GM19438 (cell line): ENCODE results near the gene HRH4.

Experiments used
- ATAC-seq: cut with Tn5 transposase; IDR thresholded peaks from one replicate; pipeline ENCODE4 v1.9.1; 2021; ENCODE audit warnings: low read depth; ENCODE audit not compliant: unreplicated experiment

The HRH4 gene

DNA sequence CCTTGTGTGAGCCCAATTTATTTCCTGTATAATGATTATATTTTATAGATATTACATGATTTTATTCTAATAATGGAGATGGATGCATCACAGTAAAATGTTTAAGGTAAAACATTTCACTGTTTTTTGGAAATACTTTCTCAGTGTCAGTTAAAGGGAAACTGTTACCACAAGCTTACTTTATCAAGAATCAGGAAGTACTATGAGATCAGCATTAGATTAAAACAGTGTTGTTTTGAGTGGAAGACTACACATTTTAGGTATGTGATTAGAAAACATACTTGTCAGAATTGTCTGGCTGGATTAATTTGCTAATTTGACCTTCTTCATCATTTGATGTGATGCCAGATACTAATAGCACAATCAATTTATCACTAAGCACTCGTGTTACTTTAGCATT, at the start of gene HRH4:
TSS of gene HRH4 (plus strand) at position 250 of the 400 bp plus-strand sequence. CDS start at position 342, 92 bp downstream.
- ATAC-seq = no peak

DNA sequence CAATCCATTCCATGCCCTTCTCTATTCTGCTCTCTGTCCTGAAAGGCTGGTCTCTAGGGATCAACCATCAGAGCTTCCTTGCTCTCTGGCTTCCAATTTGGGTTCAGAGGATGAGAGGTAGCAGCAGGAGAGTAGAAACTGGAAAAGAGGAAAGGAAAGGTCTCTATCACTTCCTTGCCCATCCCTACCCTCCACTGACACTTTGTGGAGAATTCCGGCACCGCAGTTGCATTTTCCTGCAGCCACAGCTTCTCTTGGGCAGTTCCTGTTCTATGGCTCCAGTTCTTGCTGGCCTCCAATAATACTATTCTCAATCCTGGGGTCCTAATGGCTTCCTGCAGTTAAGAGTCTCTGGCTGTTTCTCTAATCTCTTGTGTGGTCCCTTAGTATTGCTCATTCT, 47.3 kb upstream of the HRH4 start:
- ATAC-seq = no peak

GRCh38 chr18:24414349-24415003, 46.0 kb upstream of the HRH4 start:
- peak; percentile 54 for ATAC-seq

DNA sequence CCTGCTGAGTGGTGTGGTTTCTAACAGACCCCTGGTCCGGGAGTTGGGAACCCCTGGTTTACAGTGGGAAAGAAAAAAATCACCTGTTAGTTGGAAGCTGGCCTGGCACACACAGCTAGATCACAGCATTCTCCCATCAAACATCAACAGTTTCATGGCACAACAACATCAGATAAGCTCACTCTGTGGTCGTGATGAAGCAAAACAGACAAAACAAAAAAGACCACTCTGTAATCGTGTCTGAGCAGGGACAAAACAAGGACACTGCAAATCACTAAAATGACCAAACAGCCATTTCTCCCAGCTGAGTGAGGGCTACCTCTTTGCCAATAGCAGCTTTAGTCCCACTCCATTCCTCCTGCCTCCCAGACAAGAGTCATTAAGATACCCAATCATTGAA, 43.0 kb upstream of the HRH4 start:
- ATAC-seq = no peak

DNA sequence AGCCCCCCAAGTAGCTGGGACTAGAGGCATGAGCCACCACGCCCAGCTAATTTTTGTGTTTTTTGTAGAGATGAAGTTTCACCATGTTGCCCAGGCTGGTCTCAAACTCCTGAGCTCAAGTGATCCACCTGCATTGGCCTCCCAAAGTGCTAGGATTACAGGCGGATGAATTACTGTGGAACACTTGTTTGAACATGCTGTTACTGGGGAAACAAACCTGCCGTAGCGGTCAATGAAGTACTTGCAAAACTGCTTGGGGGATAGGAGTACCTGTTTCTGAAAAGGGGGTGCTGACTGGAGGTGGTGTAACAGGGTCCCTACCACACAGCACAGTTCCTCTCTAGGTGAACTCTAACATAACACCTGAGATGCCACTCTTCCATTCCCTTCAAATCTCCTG, 39.9 kb upstream of the HRH4 start:
- no peak for ATAC-seq

- no peak for ATAC-seq
These were observed 38.6 kb upstream of the HRH4 start for GRCh38 chr18:24421831-24422230.

GRCh38 chr18:24426073-24426397, 34.4 kb upstream of the HRH4 start:
- ATAC-seq = no peak

- ATAC-seq = peak; percentile 90
These were observed 33.8 kb upstream of the HRH4 start, which contains the start of gene IMPACT for GRCh38 chr18:24426398-24427294. Gene IMPACT (plus strand): TSS chr18:24426670. CDS start chr18:24426757, 87 bp downstream.

DNA sequence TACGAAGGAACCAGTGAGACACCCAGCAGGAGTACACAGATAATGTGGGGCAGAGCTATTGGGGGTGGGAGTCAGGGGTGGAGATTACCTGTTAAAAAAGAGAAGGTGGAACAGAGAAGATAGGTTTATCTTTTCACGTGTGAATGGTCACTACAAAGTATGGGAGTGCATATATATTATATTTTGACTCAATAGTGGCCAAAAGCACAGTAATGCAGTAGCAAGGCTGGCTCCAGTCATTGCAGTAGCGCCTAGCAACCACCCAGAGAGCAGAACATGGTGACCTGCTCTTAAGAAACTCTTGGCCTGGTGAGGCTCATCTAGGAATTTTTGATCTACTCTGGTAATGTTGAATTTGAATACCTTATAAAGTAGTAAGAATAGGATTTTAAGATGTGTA, 33.0 kb upstream of the HRH4 start:
- no peak for ATAC-seq

DNA sequence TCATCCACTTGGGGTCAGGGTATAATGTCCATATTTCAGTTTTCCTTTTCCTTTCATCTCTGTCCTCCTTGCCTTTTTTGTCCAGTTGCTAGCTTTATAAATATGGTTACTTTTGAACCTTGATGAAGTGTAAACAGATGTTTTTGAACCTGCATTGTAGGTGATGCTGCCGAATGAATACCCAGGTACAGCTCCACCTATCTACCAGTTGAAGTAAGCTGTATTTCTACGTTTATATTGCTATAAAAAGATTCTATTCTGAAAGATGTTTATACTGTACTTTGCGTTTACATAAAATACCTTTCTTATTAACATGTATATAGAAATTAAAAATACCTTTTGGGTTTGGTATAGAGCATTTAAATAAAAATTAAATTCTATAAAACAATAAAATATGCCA, 31.7 kb upstream of the HRH4 start:
- no peak for ATAC-seq

DNA sequence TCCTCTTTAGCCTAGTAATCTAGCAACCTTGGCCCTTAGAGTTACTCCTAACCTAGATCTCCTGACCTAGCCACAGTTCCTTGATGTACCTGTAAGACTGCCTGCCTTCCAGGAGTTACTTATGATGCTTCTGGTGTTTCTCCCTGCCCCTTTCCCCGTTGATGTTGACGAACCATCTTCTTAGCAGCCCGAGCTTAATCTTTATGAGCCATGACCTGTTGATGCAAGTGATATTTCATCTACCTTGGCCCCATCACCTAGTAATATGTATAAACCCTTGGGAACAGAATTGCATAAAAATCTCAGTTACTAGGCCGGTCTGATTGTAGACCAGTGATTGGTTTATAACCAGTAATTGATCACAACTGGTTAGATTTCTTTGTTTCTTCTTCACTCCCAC, 31.2 kb upstream of the HRH4 start:
- ATAC-seq = no peak

DNA sequence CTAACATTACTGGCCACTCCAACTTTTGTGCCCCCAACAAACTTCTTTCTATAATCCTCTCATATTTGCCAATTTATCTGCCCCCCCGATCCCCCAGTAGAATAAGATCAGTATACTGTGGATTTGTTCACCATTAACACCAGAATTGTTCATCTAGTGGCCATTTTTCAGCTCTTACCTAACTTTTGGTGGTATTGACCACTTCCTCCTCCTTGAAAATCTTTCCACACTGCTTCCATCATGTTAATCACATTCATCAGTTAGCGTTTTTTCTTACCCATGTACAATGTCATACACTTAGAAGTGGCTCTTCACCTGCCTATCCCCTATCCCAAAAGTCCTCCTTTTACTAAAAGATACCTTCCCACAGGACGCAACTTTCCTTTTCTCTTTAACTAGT, 27.8 kb upstream of the HRH4 start:
- no peak for ATAC-seq

DNA sequence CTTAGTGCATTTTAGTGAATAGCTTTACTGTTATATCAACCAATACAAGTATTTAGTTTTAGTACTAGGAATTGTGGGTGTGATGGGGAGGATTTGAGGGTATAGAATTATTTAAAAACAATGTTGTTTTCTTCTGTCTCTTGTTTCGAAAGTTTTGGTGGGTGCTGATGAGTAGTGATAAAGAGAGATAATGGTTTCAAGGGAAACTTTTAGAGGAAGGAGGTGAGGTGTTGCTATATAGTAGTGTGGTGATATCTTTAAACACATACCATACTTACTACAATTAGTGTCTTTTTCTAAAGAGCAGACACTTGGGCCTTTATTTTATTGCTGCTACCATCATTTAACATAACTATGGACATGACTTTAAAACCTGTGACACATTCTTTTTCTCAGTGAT, 23.5 kb upstream of the HRH4 start:
- ATAC-seq = no peak

DNA sequence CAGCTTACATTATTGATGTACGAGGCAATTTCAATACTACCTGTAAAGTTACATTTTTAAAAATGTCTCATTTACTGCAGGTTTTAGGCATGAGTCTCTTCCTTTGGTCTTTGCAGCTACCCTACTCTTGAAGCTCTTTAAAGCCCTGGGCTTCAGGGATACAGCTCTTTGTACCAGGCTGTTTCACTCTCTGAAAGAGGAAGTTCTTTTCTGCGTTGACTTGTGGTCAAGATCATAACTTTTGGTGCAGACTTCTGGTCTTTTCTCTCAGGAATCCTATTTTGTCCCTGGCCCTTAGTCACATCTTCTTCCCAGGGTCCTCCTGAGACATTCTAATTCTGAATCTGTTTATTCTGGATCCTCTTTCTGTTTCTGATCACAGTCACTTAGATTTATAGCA, 16.6 kb upstream of the HRH4 start:
- peak; percentile 81 for ATAC-seq

DNA sequence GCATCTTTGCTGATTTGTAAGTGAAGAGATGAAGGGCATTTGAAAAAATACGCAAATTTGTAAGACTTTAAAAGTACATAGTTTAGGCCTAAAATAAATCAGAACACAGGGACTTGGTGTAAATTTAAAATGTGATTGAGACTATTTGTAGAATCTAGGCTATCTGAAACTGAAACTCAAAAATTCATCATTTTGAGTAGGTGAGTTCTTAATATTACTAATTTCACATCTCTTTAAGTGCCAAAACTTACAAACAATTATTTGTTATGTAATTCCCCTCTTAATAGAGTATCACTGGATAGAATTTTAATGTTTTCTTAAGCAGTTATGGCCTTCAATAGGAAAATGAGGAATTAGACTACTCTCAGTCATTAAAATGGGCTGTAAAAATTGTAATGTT, 14.0 kb upstream of the HRH4 start:
- ATAC-seq = no peak

DNA sequence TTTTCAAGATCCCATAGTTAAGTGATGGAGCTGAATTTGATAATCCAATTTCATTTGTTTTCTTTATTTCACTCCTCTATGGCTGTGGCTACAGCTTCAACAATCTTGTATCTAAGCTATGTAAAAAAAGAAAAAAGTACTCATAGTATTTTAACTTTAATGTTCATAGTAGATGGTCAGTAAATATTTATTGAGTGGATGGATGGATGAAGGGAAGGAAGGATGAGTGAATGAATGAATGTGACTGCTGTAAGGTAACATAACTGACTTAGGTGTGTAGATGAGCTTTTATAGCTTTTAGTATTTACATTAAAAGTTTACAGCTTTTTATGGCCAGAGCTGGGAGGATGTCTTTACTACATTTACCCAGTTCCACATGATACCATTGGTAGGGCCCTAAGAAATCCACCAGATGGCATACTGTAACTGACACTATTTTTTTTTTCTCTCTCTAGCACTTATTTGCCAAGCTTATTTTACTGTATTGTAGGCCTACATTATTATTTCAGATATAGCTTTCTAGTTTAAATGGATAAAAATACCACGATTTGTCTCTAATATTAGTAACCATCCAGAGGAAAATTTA, 13.4 kb upstream of the HRH4 start:
- ATAC-seq = no peak

DNA sequence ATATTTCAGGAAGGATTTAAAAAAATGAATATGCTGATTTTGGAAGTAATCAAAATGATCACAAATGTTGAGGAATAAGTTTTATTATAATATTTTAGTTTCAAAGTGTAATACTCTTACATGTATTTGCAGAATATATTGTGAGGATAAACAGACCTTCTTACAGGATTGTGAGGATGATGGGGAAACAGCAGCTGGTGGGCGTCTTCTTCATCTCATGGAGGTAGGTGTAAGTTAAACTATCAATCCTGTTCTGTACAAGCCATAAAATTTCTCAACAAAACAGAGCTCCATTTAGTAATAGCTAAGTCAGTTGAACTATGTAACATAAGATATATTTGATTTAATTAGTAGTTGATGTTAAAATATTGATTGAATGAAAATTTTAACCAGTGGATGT, 12.5 kb upstream of the HRH4 start:
- ATAC-seq = no peak

DNA sequence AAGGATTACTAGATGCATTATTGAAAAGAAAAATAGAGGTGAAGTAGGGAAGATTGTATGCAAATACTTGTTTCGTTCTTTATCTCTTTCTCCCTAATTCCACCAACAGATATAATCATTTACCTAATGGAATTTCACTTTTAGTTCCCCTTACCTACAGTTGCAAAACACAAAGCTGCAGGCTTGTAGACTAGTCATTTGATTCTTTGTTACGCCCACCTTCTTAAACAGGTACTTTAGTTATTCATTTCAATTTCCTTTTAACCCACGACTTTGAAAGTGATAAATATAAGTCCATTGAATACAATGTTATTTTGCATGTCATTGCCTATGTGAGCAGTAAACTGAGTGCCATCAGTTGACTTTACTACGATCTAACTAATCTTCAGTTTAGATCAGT, 3.9 kb upstream of the HRH4 start:
- peak; percentile 91 for ATAC-seq

GRCh38 chr18:24459772-24460171, 665 bp upstream of the HRH4 start:
- ATAC-seq = no peak

DNA sequence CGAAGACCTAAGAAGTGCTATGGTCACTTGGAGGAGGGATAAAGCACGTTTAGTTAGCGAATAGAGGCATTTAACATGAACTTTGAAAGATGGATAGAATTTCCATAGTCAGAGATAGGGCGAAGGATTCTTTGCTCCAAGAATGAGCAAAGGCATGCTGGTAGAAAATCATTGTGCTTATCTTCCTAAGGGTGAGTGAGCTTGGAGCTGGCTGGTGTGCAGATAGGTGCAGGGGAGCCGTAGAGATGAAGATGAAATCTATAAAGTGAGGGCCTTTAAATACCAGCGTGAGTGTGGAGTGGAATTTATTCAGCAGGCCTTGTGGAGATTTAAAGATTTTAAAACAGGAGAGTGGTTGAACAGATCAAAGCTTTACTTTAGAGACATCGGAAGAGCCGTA, 1.6 kb downstream of the HRH4 start:
- ATAC-seq = no peak

GRCh38 chr18:24462838-24463775, 2.7 kb downstream of the HRH4 start:
- ATAC-seq = no peak
